Ovary (tissue), 9 donors: ENCODE data around the gene HOXA5. TPM values are rescaled to one million over a fixed set of nuclear protein-coding genes. Genes with fewer than 3 reads are reported as not detected.
A peak's percentile ranks its signal among the peaks of the same experiment; 100 is the strongest.

ENCODE experiments used
- DNase-seq, 5 donors: peaks; one replicate each; pipeline ENCODE4 v3.0.0-alpha.2; 2019 to 2020
- H3K27ac ChIP-seq, 2 donors: fragments of 200-600 bp; one replicate each; pipeline versions ENCODE4 v1.5.1 to v1.8.0; 2019 to 2022
- H3K27me3 ChIP-seq: fragments of 200-600 bp; one replicate; pipeline ENCODE4 v1.8.0; 2022
- H3K36me3 ChIP-seq: fragments of 200-600 bp; sonication (generic); one replicate; pipeline ENCODE4 v1.5.1; 2019
- H3K4me1 ChIP-seq: one replicate; pipeline ENCODE4 v1.8.1; 2013; ENCODE audit warnings: mild to moderate bottlenecking, moderate library complexity; ENCODE audit not compliant: insufficient read depth
- H3K4me3 ChIP-seq: fragments of 200-600 bp; sonication (generic); one replicate; pipeline ENCODE4 v1.5.1; 2017
- H3K9me3 ChIP-seq, 2 donors: fragments of 200-600 bp in 1 of 2; sonication (generic) in 1 of 2; one replicate each; pipeline versions ENCODE4 v1.5.1 to v1.8.1; 2013 to 2019; ENCODE audit warnings: mild to moderate bottlenecking in 1 of 2, moderate library complexity in 1 of 2
- CTCF ChIP-seq, 3 donors: fragments of 450-650 bp in 2 of 3; fragments of 200-600 bp in 1 of 3; IDR thresholded peaks; one replicate each; pipeline versions ENCODE4 v1.5.1 to v1.8.0; 2016 to 2022; ENCODE audit warnings: antibody characterized with exemption in 3 of 3, mild to moderate bottlenecking in 1 of 3
- EP300 ChIP-seq: sonication (generic); formaldehyde crosslinking; IDR thresholded peaks from one replicate; pipeline ENCODE4 v1.6.1; 2017; ENCODE audit warnings: antibody characterized with exemption
- POLR2A ChIP-seq: fragments of 450-650 bp; IDR thresholded peaks from one replicate; pipeline ENCODE4 v1.6.1; 2017; ENCODE audit warnings: antibody characterized with exemption, mild to moderate bottlenecking, moderate library complexity
- WGBS, 3 donors: extraction: QIAGEN DNeasy Blood & Tissue Kit in 1 of 3; methylation state at CpG; one replicate each; pipeline versions ENCODE4 v1.1.5 to v1.1.7; 2013 to 2017; 5-methylcytosine and 5-hydroxymethylcytosine counted together
- intact Hi-C, 4 donors: fragments of 100-400 bp; cut with DNase I; formaldehyde crosslinking; loops; one replicate each; pipeline versions ENCODE4 v1.11.0 to v1.15.1; 2022 to 2023
- polyA plus RNA-seq, 2 donors: library from polyadenylated mRNA; stranded (reverse); fragments of 200-250 nt in 1 of 2; fragments of 350-450 nt in 1 of 2; fragmentation: Illumina TruSeq in 1 of 2; extraction: RNeasy Lipid Tissue Mini Kit (QIAGEN cat#74804) in 1 of 2; gene quantifications; one replicate each; pipeline ENCODE4 v1.2.3, GENCODE V29; 2013 to 2014
- total RNA-seq, 7 donors: library from RNA; depleted of rRNA in 2 of 7; stranded (reverse); fragments of >200 nt in 2 of 7; fragmentation: NEBNext Ultra II Directional in 3 of 7; extraction: Animal tissue kit (Norgen Biotek cat#: 25700) in 3 of 7; gene quantifications; one replicate each; pipeline versions ENCODE4 v1.1.0 to v1.2.4, GENCODE V29; 2016 to 2023
- donor health status: DM: no; HTN: no; CAD: no; lungs with moderate emphysema.
- donor health status: DM: no; HTN: no; CAD: no.
- donor health status: Bipolar disorder and iron deficiency.
- donor health status: DM: yes; HTN: yes; CAD: no.
- donor health status: DM: no; HTN: no; CAD: no.
- donor health status: DM: yes; HTN: yes; CAD: no.

HOXA5 gene
- total and polyA plus RNA-seq, 9 donors, result 0.40 to 29.6 (median 1.8) TPM

DNA sequence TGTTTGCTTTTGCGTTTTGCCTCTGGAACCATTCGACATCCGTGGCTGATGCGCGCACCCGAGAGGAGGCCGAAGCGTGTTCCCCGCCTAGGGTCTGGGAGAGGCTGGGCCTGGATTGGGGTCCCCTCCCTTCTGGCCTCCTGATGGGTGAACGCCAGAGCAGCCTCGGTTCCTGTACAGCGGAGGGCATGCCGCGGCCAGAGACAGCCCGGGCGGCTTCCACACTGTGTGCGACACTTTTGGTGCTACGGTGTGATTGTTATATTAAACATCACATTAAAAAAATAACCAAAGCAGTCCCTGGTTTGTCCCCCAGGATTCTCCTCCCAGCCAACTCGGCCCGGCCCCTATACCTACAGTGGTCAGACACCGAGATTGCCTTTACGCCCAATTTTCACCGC lies 16.7 kb upstream of the HOXA5 start:
- DNase-seq, result peak in 2 of 5 donors; percentile 26 to 33
- intact Hi-C loops, result loop anchor here in 3 of 4 donors (5.0 to 10.0 kb wide), 4 partner anchors 785 to 1275 kb away; no protein-coding TSS in a partner anchor
- Histone ChIP-seq H3K27ac (no peak overlapping the region), H3K27me3 (peaks cover 12% of the 10 kb centered on the region), H3K36me3 (no peaks in the 10 kb centered on the region), H3K4me1 (peaks cover 4% of the 10 kb centered on the region), H3K9me3 (no peaks in the 10 kb centered on the region), H3K4me3 (peak overlapping the region; percentile 43)
- TF ChIP-seq POLR2A (no peak), CTCF (IDR thresholded peaks at IDR 0.05) (no peak), EP300 (no peak)
- 78 to 83% (median 80%) methylated on average over 23 of the region's 23 CpGs for WGBS, 3 donors

- no peaks in the 10 kb centered on the region for H3K9me3 ChIP-seq
- WGBS, 3 donors, result 86 to 90% (median 88%) methylated on average over 27 of the region's 27 CpGs
- intact Hi-C loops, result loop anchor here (5.0 to 10.0 kb wide), 6 partner anchors 785 to 1275 kb away; partner anchors contain the start of genes CBX3 (in 1 of the 4) and HNRNPA2B1 (in 1 of the 4)
- peaks cover 6% of the 10 kb centered on the region for H3K27me3 ChIP-seq
- TF ChIP-seq POLR2A (no peak), CTCF (IDR thresholded peaks at IDR 0.05) (no peak), EP300 (no peak)
- no peak overlapping the region for H3K4me3 ChIP-seq
- H3K27ac ChIP-seq, result no peak overlapping the region
- H3K36me3 ChIP-seq, result no peaks in the 10 kb centered on the region
- H3K4me1 ChIP-seq, result peaks cover 4% of the 10 kb centered on the region
- peak in 2 of 5 donors; percentile 9 to 19 for DNase-seq
These were observed 16.0 kb upstream of the HOXA5 start for GRCh38 chr7:27159266-27160144.

GRCh38 chr7:27158436-27159265 lies 15.2 kb upstream of the HOXA5 start:
- peak in 2 of 5 donors; percentile 17 to 25 for DNase-seq
- Histone ChIP-seq H3K36me3 (no peaks in the 10 kb centered on the region), H3K27me3 (peaks cover 3% of the 10 kb centered on the region), H3K4me1 (peaks cover 4% of the 10 kb centered on the region), H3K9me3 (no peaks in the 10 kb centered on the region), H3K27ac (no peak overlapping the region), H3K4me3 (no peak overlapping the region)
- intact Hi-C loops, result loop anchor here in 2 of 4 donors (5.0 to 10.0 kb wide), 3 partner anchors 791 to 1264 kb away; partner anchors contain the start of genes CBX3 (in 1 of the 2) and HNRNPA2B1 (in 1 of the 2)
- TF ChIP-seq POLR2A (no peak), CTCF (IDR thresholded peaks at IDR 0.05) (no peak), EP300 (no peak)
- 49 to 63% (median 51%) methylated on average over 35 of the region's 35 CpGs for WGBS, 3 donors
